LNCAP (cell line): ENCODE data around the gene BAG1.

Source experiments
- CTCF ChIP-seq: fragments of 450-650 bp; IDR thresholded peaks from 2 replicates; pipeline ENCODE4 v1.5.1; 2017; ENCODE audit warnings: mild to moderate bottlenecking

The BAG1 gene

DNA sequence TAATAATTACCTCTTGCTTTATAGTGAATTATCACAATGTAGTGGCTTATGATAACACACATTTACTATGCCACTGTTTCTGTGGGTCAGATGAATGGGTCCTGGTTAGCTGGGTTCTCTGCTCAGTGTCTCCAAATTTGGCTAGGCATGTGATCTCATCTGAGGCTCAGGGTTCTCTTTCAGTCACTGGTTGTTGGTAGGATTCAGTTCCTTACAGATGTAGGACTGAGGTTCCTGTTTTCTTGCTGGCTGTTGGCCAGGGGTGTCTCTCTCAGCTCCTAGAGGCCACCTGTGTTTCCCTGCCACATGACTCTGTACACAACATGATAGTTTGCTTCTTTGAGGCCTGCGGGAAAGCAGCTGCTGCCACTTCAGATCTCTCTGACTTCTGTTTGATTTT, 32.9 kb upstream of the BAG1 start:
- TF ChIP-seq CTCF: no peak

- no peak for TF ChIP-seq CTCF
These were observed 31.1 kb upstream of the BAG1 start for GRCh38 chr9:33295571-33295970.

DNA sequence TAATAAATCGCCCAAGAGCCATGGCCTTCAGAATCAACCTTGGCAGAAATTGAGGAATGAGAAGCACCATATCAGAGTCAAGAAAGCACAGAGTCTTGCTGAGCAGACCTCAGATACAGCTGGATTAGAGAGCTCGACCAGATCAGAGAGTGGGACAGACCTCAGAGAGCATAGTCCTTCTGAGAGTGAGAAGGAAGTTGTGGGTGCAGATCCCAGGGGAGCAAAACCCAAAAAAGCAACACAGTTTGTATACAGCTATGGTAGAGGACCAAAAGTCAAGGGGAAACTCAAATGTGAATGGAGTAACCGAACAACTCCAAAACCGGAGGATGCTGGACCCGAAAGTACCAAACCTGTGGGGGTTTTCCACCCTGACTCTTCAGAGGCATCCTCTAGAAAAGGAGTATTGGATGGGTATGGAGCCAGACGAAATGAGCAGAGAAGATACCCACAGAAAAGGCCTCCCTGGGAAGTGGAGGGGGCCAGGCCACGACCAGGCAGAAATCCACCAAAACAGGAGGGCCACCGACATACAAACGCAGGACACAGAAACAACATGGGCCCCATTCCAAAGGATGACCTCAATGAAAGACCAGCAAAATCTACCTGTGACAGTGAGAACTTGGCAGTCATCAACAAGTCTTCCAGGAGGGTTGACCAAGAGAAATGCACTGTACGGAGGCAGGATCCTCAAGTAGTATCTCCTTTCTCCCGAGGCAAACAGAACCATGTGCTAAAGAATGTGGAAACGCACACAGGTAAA, 30.3 kb upstream of the BAG1 start:
- no peak for TF ChIP-seq CTCF

DNA sequence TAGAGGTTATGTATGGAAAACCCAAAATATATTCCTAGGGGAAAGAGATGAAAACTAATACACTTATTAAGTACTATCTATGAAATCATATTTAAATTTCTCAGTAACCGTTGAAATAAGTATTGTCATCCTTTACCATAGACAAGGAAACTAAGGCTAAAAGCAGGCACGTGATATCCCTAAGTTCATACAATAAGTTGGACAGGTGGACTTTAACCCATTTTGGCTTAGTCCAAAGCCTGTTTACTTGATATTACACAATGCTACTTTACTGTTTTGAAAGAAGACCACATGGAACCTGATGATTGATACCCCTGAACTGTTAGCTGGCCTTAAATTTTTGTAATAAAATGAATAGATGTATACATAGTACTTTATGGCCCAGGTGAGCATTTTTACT, 29.3 kb upstream of the BAG1 start:
- no peak for TF ChIP-seq CTCF

GRCh38 chr9:33291901-33292300, 27.4 kb upstream of the BAG1 start:
- no peak for TF ChIP-seq CTCF

GRCh38 chr9:33291031-33291397, 26.5 kb upstream of the BAG1 start:
- no peak for TF ChIP-seq CTCF

DNA sequence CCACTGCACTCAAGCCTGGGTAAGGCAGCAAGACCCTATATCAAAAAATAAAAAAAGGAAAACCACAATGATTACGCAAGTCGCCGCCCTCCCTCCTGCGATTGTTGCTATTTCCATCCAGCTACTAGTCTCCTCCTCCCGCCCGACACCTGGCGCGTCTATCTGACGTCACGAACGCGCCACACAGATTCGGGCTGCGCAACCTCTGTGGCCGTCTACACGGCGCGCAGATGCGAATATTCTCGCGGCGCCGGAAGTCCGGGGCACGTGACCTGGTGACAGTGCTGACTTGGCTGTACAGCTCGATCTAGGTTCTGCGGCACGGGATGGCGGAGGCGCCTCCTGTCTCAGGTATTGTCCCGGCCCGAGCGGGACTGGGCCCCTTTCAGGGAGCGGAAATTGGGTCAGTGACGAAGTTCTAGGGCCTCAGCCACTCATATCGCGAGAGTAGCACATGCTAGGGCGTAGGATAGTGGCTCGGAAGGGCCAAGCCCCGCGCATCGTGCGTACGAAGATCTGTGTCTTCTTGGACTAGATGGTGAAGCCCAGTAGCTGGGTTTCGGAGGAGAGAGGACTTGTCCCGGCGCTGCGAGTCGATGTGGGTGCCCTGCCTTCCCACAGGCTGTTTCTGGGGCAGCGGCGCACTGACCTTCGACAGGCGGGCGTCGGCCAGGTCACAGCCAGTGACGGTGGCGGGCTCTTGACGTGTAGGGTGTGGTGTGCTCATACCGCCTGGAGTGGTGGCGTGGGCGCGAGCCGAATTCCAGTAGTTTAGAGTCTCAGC, 25.9 kb upstream of the BAG1 start, which contains the start of gene NFX1:
Gene NFX1, plus strand, starts transcription at position 270 of the 784 bp plus-strand sequence. Its CDS starts 57 bp downstream, at position 327.
- no peak for TF ChIP-seq CTCF
